ENCODE results near the gene GPRIN1.

DNA sequence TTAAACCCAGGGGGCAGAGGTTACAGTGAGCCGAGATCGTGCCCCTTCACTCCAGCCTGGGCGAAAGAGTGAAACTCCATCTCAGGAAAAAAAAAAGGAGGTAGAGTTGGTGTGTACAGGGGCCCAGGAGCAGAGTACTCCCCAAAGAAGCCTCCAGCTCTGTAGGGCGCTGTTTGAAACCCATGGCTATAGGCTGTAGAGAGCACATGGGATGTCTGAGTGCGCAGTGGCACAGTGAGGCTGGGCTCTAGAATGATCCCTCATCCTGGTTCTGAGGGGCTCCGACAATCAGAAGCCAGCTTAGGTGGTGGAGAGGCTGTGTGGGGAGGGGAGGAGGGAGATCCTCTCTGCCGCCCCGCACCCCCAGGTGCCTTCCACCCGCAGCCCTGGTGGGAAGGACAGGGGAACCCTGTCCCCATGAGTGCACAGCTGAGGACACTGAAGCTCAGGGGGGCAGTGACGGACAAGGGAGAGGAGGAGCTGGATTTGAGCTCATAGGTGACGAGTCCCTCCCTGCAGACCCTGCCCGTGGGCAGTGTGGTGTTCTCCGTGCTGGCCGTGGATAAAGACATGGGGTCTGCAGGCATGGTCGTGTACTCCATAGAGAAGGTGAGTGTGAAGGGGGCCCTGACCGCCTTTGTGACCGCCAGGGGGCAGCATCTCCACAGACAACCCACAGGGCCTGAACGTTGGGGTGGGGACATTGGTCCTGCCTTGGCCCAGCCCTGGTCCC lies 36.2 kb downstream of the GPRIN1 start:
- TF ChIP-seq, protein P1, sequence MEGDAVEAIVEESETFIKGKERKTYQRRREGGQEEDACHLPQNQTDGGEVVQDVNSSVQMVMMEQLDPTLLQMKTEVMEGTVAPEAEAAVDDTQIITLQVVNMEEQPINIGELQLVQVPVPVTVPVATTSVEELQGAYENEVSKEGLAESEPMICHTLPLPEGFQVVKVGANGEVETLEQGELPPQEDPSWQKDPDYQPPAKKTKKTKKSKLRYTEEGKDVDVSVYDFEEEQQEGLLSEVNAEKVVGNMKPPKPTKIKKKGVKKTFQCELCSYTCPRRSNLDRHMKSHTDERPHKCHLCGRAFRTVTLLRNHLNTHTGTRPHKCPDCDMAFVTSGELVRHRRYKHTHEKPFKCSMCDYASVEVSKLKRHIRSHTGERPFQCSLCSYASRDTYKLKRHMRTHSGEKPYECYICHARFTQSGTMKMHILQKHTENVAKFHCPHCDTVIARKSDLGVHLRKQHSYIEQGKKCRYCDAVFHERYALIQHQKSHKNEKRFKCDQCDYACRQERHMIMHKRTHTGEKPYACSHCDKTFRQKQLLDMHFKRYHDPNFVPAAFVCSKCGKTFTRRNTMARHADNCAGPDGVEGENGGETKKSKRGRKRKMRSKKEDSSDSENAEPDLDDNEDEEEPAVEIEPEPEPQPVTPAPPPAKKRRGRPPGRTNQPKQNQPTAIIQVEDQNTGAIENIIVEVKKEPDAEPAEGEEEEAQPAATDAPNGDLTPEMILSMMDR (IDR thresholded peaks at IDR 0.05; ENCODE audit: low read depth, low read length, missing input control): peak; percentile 64
- TF ChIP-seq GABPA (IDR thresholded peaks at IDR 0.05 in 1 of 2, conservative IDR thresholded peaks at IDR 0.05 in 1 of 2) (no peak), REST (IDR thresholded peaks at IDR 0.05) (no peak), TAF1 (conservative IDR thresholded peaks at IDR 0.05) (no peak), ZBTB33 (IDR thresholded peaks at IDR 0.05) (no peak)

Measured in liver (tissue), 3 donors.